OCI-LY1 (cell line): ENCODE measurements around the gene CCDC150.

Experiments
- CTCF ChIP-seq: fragments of 200-600 bp; sonication (generic), shearing (Covaris generic); IDR thresholded peaks from 2 replicates; pipeline ENCODE4 v1.5.1; 2017; ENCODE audit warnings: mild to moderate bottlenecking, antibody characterized with exemption, low read length, moderate library complexity, mixed read lengths
- EZH2 ChIP-seq: fragments of 200-600 bp; sonication (generic), shearing (Covaris generic); IDR thresholded peaks from 2 replicates; pipeline ENCODE4 v1.8.0; 2017; ENCODE audit warnings: borderline replicate concordance, mixed run types, mild to moderate bottlenecking, antibody characterized with exemption, low read length, moderate library complexity, mixed read lengths

DNA sequence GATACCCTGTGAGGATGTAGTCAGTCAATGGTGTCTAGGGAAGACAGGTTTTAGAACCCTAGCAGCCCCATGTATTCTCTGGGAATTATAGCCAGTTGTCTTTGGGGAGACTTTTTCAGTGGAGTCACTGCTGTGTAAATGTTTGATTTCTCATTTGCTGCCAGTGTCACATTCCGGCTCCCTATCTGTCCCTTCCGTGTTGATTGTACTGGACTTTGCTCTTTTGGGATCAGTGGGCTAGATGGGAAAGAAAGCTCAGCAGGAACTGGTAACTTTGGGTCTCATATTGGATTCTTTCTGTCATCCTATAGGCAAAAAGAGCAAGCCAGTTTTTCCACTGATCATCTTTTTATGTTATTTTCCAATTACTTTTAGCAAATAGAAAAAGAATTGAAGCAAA is 89.9 kb downstream of the CCDC150 start:
- TF ChIP-seq CTCF = no peak
- no peak for TF ChIP-seq EZH2
